IMR-90 (cell line): ENCODE measurements around the gene RAB40C. TPM values are rescaled to one million over a fixed set of nuclear protein-coding genes. Genes with fewer than 3 reads are reported as not detected.

Source experiments
- ATAC-seq: fragments of 200-7000 bp; cut with Tn5 transposase; 2 replicates; pipeline ENCODE4 v1.9.1; 2020; ENCODE audit warnings: low read depth, mild to moderate bottlenecking, moderate library complexity
- BruUV-seq: library from RNA; stranded (reverse); fragments of 400-500 nt; replicated peaks from 2 replicates; lab custom pipeline; 2021; lab: Mats Ljungman, UMichigan
- CTCF ChIA-PET: fragments of 300-600 bp; formaldehyde crosslinking; extraction: SDS; loops from one replicate; lab custom pipeline; 2021; ENCODE audit warnings: antibody characterized with exemption; lab: Yijun Ruan, JAX
- POLR2A ChIA-PET: fragments of 300-600 bp; sonication (Branson Sonifier 250); formaldehyde crosslinking; loops from one replicate; lab custom pipeline; 2022; ENCODE audit warnings: antibody characterized with exemption; ENCODE audit not compliant: unreplicated experiment; lab: Charles Lee
- DNase-seq: peaks from one replicate; pipeline ENCODE4 v3.0.0; 2013
- H2AFZ ChIP-seq: replicated peaks from 2 replicates; pipeline ENCODE3; 2013; ENCODE audit warnings: low read length, mild to moderate bottlenecking; ENCODE audit not compliant: poor library complexity
- H2AK5ac ChIP-seq: 2 replicates; pipeline ENCODE4 v1.6.1; 2013; ENCODE audit warnings: low read depth, low read length, inconsistent platforms
- H2AK9ac ChIP-seq: replicated peaks from 2 replicates; pipeline ENCODE3; 2013; ENCODE audit warnings: mild to moderate bottlenecking, low read depth, low read length, moderate library complexity; ENCODE audit not compliant: poor library complexity
- H2BK120ac ChIP-seq: 2 replicates; pipeline ENCODE4 v1.6.1; 2013; ENCODE audit warnings: low read depth, low read length, inconsistent platforms
- H2BK15ac ChIP-seq: 3 replicates; pipeline ENCODE4 v1.6.1; 2013; ENCODE audit warnings: low read depth, low read length, inconsistent platforms
- H2BK20ac ChIP-seq: 2 replicates; pipeline ENCODE4 v1.6.1; 2013; ENCODE audit warnings: low read depth, mild to moderate bottlenecking, inconsistent platforms, low read length, moderate library complexity
- H2BK5ac ChIP-seq: 2 replicates; pipeline ENCODE4 v1.6.1; 2013; ENCODE audit warnings: mild to moderate bottlenecking, low read depth, low read length, inconsistent platforms; ENCODE audit not compliant: poor library complexity, severe bottlenecking
- H3K14ac ChIP-seq: replicated peaks from 2 replicates; pipeline ENCODE4 v1.6.1; 2013; ENCODE audit warnings: low read depth, low read length, inconsistent platforms
- H3K18ac ChIP-seq: 2 replicates; pipeline ENCODE4 v1.6.1; 2013; ENCODE audit warnings: low read depth, low read length, control low read depth
- H3K23ac ChIP-seq: 2 replicates; pipeline ENCODE4 v1.6.1; 2013; ENCODE audit warnings: low read depth, low read length, inconsistent platforms
- H3K27ac ChIP-seq: 2 replicates; pipeline ENCODE4 v1.5.1; 2013; ENCODE audit warnings: mild to moderate bottlenecking, control low read depth, low read length; ENCODE audit not compliant: insufficient read depth
- H3K27me3 ChIP-seq: 2 replicates; pipeline ENCODE4 v1.6.1; 2013; ENCODE audit warnings: low read length; ENCODE audit not compliant: control insufficient read depth, insufficient read depth
- H3K36me3 ChIP-seq: 2 replicates; pipeline ENCODE4 v1.6.1; 2013; ENCODE audit warnings: low read length, mixed read lengths; ENCODE audit not compliant: control insufficient read depth, insufficient read depth
- H3K4ac ChIP-seq: 2 replicates; pipeline ENCODE4 v1.6.1; 2013; ENCODE audit warnings: low read depth, low read length, inconsistent platforms
- H3K4me1 ChIP-seq: 2 replicates; pipeline ENCODE4 v1.6.1; 2013; ENCODE audit warnings: low read length, mixed read lengths; ENCODE audit not compliant: control insufficient read depth, insufficient read depth
- H3K4me2 ChIP-seq: 2 replicates; pipeline ENCODE4 v1.6.1; 2013; ENCODE audit warnings: low read depth, mild to moderate bottlenecking, control low read depth, low read length, moderate library complexity
- H3K4me3 ChIP-seq: 2 replicates; pipeline ENCODE4 v1.5.1; 2013; ENCODE audit warnings: low read depth, mild to moderate bottlenecking, control low read depth, low read length, moderate library complexity; ENCODE audit not compliant: insufficient read depth
- H3K56ac ChIP-seq: 2 replicates; pipeline ENCODE4 v1.6.1; 2013; ENCODE audit warnings: low read length, inconsistent platforms; ENCODE audit not compliant: insufficient read depth; ENCODE audit errors: extremely low read depth
- H3K79me1 ChIP-seq, 2 experiments: 2 replicates each; pipeline ENCODE4 v1.6.1; 2013; ENCODE audit warnings: low read length in 2 of 2, inconsistent platforms in 1 of 2, low read depth in 1 of 2
- H3K9ac ChIP-seq: 2 replicates; pipeline ENCODE4 v1.6.1; 2013; ENCODE audit warnings: low read depth, low read length, control low read depth
- H3K9me1 ChIP-seq: 2 replicates; pipeline ENCODE4 v1.6.1; 2013; ENCODE audit warnings: low read length, inconsistent platforms; ENCODE audit not compliant: insufficient read depth
- H3K9me3 ChIP-seq: 2 replicates; pipeline ENCODE4 v1.6.1; 2013; ENCODE audit warnings: low read length; ENCODE audit not compliant: control insufficient read depth, insufficient read depth
- H4K20me1 ChIP-seq: 2 replicates; pipeline ENCODE4 v1.6.1; 2013; ENCODE audit warnings: low read length, inconsistent platforms; ENCODE audit not compliant: insufficient read depth
- H4K5ac ChIP-seq: 2 replicates; pipeline ENCODE4 v1.6.1; 2013; ENCODE audit warnings: mild to moderate bottlenecking, low read depth, low read length, control low read depth
- H4K8ac ChIP-seq, 2 experiments: 2 replicates each; pipeline ENCODE4 v1.6.1; 2013; ENCODE audit warnings: low read depth in 2 of 2, low read length in 2 of 2, control low read depth in 1 of 2, inconsistent platforms in 1 of 2
- H4K91ac ChIP-seq: 2 replicates; pipeline ENCODE4 v1.6.1; 2013; ENCODE audit warnings: low read depth, low read length, inconsistent platforms; ENCODE audit not compliant: insufficient read depth
- BHLHE40 ChIP-seq: fragments of 150-350 bp; IDR thresholded peaks from 2 replicates; pipeline ENCODE4 v1.6.1; 2016; ENCODE audit warnings: mild to moderate bottlenecking, low read depth, low read length
- CEBPB ChIP-seq: IDR thresholded peaks from 2 replicates; pipeline ENCODE4 v1.6.1; 2012; ENCODE audit warnings: low read depth, low read length, improper control_type of control experiment
- CHD1 ChIP-seq: IDR thresholded peaks from 2 replicates; pipeline ENCODE4 v1.6.1; 2012; ENCODE audit warnings: low read depth, low read length, improper control_type of control experiment
- CTCF ChIP-seq: conservative IDR thresholded peaks from 2 replicates; pipeline ENCODE4 v1.5.1; 2012; ENCODE audit warnings: mild to moderate bottlenecking, low read depth, low read length, improper control_type of control experiment
- ELK1 ChIP-seq: fragments of 150-350 bp; IDR thresholded peaks from 2 replicates; pipeline ENCODE4 v1.6.1; 2016; ENCODE audit warnings: low read depth, mild to moderate bottlenecking, low read length, moderate library complexity, borderline replicate concordance
- FOS ChIP-seq: fragments of 150-350 bp; IDR thresholded peaks from 2 replicates; pipeline ENCODE4 v1.6.1; 2016; ENCODE audit warnings: low read depth, low read length
- MAFK ChIP-seq: IDR thresholded peaks from 2 replicates; pipeline ENCODE4 v1.6.1; 2012; ENCODE audit warnings: low read depth, low read length, improper control_type of control experiment
- MAZ ChIP-seq: IDR thresholded peaks from 2 replicates; pipeline ENCODE4 v1.6.1; 2012; ENCODE audit warnings: low read depth, mild to moderate bottlenecking, low read length, improper control_type of control experiment, moderate library complexity, borderline replicate concordance
- MXI1 ChIP-seq: IDR thresholded peaks from 2 replicates; pipeline ENCODE4 v1.6.1; 2012; ENCODE audit warnings: low read depth, mild to moderate bottlenecking, low read length, moderate library complexity, borderline replicate concordance
- NFE2L2 ChIP-seq: fragments of 150-350 bp; IDR thresholded peaks from 2 replicates; pipeline ENCODE4 v1.6.1; 2016; ENCODE audit warnings: low read depth, mild to moderate bottlenecking, low read length
- POLR2A ChIP-seq: IDR thresholded peaks from 2 replicates; pipeline ENCODE4 v1.6.1; 2012; ENCODE audit warnings: mild to moderate bottlenecking, low read depth, low read length
- RAD21 ChIP-seq: IDR thresholded peaks from 2 replicates; pipeline ENCODE4 v1.6.1; 2012; ENCODE audit warnings: low read length, improper control_type of control experiment
- RCOR1 ChIP-seq: IDR thresholded peaks from 2 replicates; pipeline ENCODE4 v1.6.1; 2012; ENCODE audit warnings: mild to moderate bottlenecking, low read length, improper control_type of control experiment; ENCODE audit not compliant: insufficient replicate concordance
- RFX5 ChIP-seq: IDR thresholded peaks from 2 replicates; pipeline ENCODE4 v1.8.0; 2012; ENCODE audit warnings: low read depth, mild to moderate bottlenecking, low read length, moderate library complexity
- SMC3 ChIP-seq: fragments of 150-350 bp; IDR thresholded peaks from 2 replicates; pipeline ENCODE4 v1.6.1; 2016; ENCODE audit warnings: low read depth, mild to moderate bottlenecking, antibody characterized with exemption, low read length, moderate library complexity
- USF2 ChIP-seq: fragments of 150-350 bp; IDR thresholded peaks from 2 replicates; pipeline ENCODE4 v1.6.1; 2017; ENCODE audit warnings: mild to moderate bottlenecking, antibody characterized with exemption, low read length, low read depth
- WGBS, 2 experiments: methylation state at CpG; one replicate each; pipeline versions ENCODE4 v1.1.5 to v1.1.7; 2013; ENCODE audit warnings: missing lambda C conversion rate in 2 of 2; ENCODE audit not compliant: insufficient read length in 1 of 2; ENCODE audit errors: extremely low coverage in 2 of 2; 5-methylcytosine and 5-hydroxymethylcytosine counted together
- dilution Hi-C: fragments of 300-500 bp; cut with HindIII; formaldehyde crosslinking; loops from one replicate; pipeline ENCODE4 v1.14.3; 2018; ENCODE audit warnings: low sequenced_read_pairs; ENCODE audit not compliant: unreplicated experiment
- in situ Hi-C: fragments of 300-500 bp; cut with MboI; formaldehyde crosslinking; loops from 3 replicates; pipeline ENCODE4 v1.14.3; 2019; ENCODE audit warnings: low sequenced_read_pairs, inconsistent platforms, mixed read lengths
- intact Hi-C: fragments of 100-400 bp; cut with micrococcal nuclease; formaldehyde crosslinking; loops from 2 replicates; pipeline ENCODE4 v1.10.0; 2022
- polyA plus RNA-seq, 3 experiments: library from polyadenylated mRNA; depleted of rRNA; stranded (reverse); fragments of >200 nt; gene quantifications; 2 replicates each; pipeline ENCODE4 v1.2.3, GENCODE V29; 2012; ENCODE audit warnings: low replicate concordance in 1 of 3
- total RNA-seq: library from RNA; depleted of rRNA; stranded (reverse); fragments of >200 nt; gene quantifications from 2 replicates; pipeline ENCODE4 v1.2.3, GENCODE V29; 2012

The RAB40C gene
- total and polyA plus RNA-seq, 2 of the 4 experiments (the other 2 are of a cell fraction): 6.8 to 13.7 TPM

- Histone ChIP-seq H3K9ac (no peak within 1 kb of the TSS), H2BK15ac (no peak within 1 kb of the TSS), H3K14ac (no peak within 1 kb of the TSS), H2BK20ac (no peak within 1 kb of the TSS), H3K4ac (no peak within 1 kb of the TSS), H3K27ac (no peak within 1 kb of the TSS), H3K4me1 (no peaks in the 10 kb centered on the region), H2BK5ac (no peak within 1 kb of the TSS), H4K20me1 (peaks cover 6% of the 10 kb centered on the region; the same call in 1 of the 2 replicates), H4K91ac (no peak within 1 kb of the TSS), H3K56ac (no peak within 1 kb of the TSS), H3K36me3 (no peaks in the 10 kb centered on the region), H2BK120ac (no peak within 1 kb of the TSS), H4K5ac (no peak within 1 kb of the TSS), H3K27me3 (peaks cover 48% of the 10 kb centered on the region), H3K9me3 (no peaks in the 10 kb centered on the region), H3K4me3 (no peak within 1 kb of the TSS), H2AFZ (no peak within 1 kb of the TSS), H3K4me2 (no peak within 1 kb of the TSS), H2AK9ac (no peak within 1 kb of the TSS), H3K23ac (no peak within 1 kb of the TSS), H2AK5ac (no peak within 1 kb of the TSS), H3K18ac (no peak within 1 kb of the TSS), H3K9me1 (no peaks in the 10 kb centered on the region; the same call in 1 of the 2 replicates), H4K8ac (no peak within 1 kb of the TSS), H3K79me1 (no peaks in the 10 kb centered on the region)
- no peak for ATAC-seq
- POLR2A ChIA-PET: no interaction called here
- intact Hi-C loops: no loop called here
- DNase-seq: no peak
- in situ Hi-C loops: no loop called here
- CTCF ChIA-PET: no interaction called here
- dilution Hi-C loops: no loop called here
- BruUV-seq: no TSS peak
- whole genome bisulfite sequencing, 2 experiments: 1% methylated on average over 38 of the region's 84 CpGs; no CpG with 5 or more reads in 1 of the 2 experiments
- no peak for TF ChIP-seq BHLHE40
- no peak for TF ChIP-seq CEBPB
- TF ChIP-seq RAD21: no peak
- TF ChIP-seq FOS: no peak
- TF ChIP-seq RFX5: no peak
- no peak for TF ChIP-seq MXI1
- TF ChIP-seq SMC3: no peak
- no peak for TF ChIP-seq RCOR1
- TF ChIP-seq ELK1: no peak
- no peak for TF ChIP-seq NFE2L2
- TF ChIP-seq CHD1: no peak
- TF ChIP-seq USF2: no peak
- no peak for TF ChIP-seq CTCF
- no peak for TF ChIP-seq MAFK
- no peak for TF ChIP-seq POLR2A
- no peak for TF ChIP-seq MAZ
Measured at GRCh38 chr16:560204-560700, 29.6 kb upstream of the RAB40C start, which contains the start of gene PRR35. Gene PRR35 (plus strand): TSS chr16:560394. CDS start chr16:563295, 2,901 bp downstream.
